Activated CD4-positive, alpha-beta T cell treated with anti-CD3 and anti-CD28 coated beads, Interleukin-2, amount 50 U/mL, for 4 hours (primary cell): ENCODE measurements around the gene DPP6.

Experiments
- DNase-seq, 2 experiments: peaks; one replicate each; pipeline ENCODE4 v3.0.0-alpha.2; 2020

Gene DPP6

DNA sequence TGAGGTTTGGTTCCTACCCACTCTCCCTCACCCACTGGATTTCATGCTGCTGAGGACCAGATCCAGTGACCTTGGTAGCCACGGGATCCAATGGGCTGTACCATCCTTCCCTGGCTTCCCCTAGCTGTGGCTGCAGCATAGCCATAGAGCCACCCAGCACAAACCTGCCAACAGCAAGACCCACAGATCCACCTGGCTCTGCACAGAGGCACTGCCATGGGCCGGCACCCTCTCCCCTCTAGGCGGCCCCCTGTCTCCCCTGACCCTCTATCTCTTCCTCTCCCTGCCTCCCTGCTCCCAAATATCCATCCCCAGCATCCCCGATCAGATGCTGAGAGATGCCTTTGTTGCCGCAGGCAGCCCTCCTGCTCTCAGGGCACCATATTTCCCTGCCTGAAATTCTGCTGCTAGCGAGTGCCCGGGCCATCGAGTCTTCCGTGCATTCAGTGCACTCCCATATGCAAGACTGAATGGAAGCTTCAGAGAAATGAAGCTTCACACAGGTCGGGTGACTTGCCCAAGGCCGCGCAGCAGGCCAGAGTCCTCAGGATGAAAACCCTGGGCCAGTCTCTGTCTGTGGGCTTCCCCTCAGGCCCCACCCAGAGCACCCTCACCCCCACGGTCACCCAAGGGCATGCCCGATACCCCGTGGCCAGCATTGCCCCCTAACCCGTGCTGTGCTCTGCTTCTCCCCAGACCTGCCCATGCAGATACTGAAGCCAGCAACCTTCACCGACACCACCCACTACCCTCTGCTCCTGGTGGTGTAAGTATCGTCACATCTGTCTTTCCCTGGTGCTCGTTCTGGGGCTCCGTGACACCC lies 819.9 kb downstream of the DPP6 start:
- DNase-seq = no peak

GRCh38 chr7:154872811-154873499 lies 820.8 kb downstream of the DPP6 start:
- DNase-seq = no peak

DNA sequence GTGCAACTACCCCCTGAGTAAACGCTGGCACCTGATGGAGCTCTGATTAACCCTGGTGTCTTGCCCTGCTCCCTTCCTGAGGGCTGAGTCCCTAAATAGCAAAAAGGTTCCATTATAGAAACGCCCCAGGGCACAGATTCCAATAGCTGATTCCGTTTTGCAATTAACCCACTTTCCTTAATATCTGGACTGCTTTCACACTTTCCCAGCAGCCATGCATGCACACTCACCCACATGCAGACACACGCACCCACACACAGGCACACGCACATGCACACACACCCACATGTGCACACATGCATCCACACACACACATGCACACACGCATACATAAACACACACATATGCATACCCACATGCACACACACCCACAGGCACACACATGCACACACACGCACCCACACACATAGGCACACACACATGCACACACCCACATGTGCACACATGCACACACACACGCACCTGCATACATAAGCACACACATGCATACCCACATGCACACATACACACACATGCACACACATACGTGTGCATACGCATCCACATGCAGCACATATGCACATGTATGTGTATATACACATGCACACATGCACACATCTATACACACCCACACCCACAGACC lies 821.4 kb downstream of the DPP6 start:
- DNase-seq = no peak

DNA sequence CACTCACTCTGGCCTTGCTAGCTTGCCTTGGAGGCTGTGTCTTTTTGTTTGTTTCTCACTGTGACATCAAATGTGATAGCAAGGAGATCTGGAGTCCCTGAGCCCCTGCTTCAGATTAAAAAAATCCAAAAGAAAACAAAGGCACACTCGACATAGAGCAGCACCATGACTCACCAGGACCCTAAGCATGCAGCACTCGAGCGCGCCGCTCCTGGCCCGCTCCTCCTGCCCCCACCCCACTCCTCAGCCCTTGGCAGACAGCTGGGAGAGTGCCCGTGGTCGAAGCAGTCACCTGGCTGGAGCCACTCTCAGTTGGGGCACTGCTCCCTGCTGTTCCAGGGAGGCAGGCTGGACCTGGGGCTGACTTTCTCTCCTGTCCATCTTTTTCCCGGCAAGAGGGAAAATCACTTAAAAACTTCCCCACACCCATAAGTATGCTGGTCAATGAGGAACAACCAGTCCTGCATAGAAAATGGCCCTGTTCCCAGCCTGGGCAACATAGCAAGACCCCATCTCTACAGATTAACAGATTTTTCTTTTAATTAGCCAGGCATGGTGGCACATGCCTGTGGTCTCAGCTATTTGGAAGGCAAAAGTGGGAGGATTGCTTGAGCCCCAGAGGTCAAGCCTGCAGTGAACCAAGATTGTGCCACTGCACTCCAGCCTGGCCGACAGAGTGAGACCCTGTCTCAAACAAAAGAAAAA lies 822.4 kb downstream of the DPP6 start:
- no peak for DNase-seq

DNA sequence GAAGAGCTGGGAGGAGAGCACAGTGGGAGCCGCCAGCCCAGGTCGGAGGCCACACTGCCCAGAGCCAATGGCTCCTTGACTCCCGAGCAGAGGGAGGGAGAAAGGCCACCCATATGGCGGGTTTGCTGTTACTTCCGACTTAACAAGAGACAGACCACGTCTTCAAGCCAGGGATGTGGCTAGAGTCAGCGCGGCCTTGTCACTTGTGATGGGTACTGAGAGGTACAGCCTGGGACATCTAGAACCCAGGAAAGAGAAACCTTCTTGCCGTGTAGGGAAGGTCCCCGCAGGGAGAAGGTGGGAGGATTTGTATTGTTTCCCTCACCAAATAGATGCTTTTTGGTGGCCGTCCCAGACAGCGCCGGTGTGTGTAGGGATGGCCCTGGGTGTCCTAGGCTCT lies 823.1 kb downstream of the DPP6 start:
- no peak for DNase-seq

- no peak for DNase-seq
Measured at GRCh38 chr7:154876516-154876915, 824.3 kb downstream of the DPP6 start.

DNA sequence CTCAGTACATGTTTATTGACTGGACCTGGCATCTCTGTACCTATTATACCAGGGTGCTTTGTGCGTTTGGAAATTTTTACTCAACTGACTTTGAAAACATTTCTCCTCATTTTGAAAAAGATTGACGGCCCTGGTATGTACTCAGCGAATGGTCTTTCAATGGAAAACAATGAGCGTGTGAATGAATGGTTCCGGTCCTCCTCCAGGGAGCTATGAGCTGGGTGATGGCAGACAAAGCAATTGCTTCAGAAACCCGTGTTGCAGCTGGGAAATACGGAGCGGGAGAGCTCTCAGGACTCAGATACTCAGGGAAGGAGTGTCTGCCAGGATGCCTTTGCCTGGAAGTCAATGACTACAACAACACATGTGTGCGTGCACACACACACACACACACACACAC lies 824.8 kb downstream of the DPP6 start:
- no peak for DNase-seq

DNA sequence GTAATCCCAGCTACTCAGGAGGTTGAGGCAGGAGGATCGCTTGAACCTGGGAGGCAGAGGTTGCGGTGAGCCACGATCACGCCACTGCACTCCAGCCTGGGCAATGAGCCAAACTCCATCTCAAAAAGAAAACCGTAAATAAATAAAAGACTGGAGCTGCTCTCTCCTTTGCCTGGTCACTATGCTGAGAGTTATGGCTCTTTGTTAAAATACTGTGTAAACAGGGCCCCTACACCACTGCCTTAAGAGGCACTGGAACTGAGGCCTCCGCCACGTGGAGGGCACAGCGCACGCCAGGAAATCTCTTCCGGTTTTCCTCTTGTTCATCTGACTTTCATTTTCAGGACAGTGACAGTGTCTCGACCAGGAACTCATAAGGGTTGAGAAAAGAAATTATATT lies 827.4 kb downstream of the DPP6 start:
- DNase-seq = no peak

- no peak for DNase-seq
Measured at GRCh38 chr7:154880513-154880912, 828.3 kb downstream of the DPP6 start.

DNA sequence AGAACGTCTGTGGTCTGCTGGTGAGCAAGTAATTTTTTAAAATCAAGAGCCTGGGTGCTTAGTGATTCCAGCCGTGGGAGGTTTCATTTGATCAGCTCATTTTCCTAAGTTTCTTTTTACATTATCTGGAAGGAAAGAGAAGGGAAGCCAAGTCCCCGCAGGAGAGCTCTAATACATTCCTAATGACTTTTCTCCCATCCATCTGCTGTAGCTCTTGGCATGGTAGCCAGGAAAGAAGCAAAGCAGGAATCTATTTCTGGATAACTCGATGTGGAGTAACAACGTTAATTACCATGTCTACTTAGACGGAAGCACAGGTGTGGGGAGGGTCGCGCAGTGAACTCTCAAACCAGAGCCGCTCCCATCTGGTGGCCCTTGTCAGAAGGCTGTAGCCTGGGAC lies 828.8 kb downstream of the DPP6 start:
- no peak for DNase-seq

- no peak for DNase-seq
Measured at GRCh38 chr7:154881526-154881925, 829.3 kb downstream of the DPP6 start.

- no peak for DNase-seq
Measured at GRCh38 chr7:154882931-154883474, 830.8 kb downstream of the DPP6 start.

- DNase-seq = no peak
Measured at GRCh38 chr7:154884348-154884920, 832.2 kb downstream of the DPP6 start.

GRCh38 chr7:154886591-154886990 lies 834.4 kb downstream of the DPP6 start:
- no peak for DNase-seq

GRCh38 chr7:154888690-154889089 lies 836.5 kb downstream of the DPP6 start:
- DNase-seq = no peak

DNA sequence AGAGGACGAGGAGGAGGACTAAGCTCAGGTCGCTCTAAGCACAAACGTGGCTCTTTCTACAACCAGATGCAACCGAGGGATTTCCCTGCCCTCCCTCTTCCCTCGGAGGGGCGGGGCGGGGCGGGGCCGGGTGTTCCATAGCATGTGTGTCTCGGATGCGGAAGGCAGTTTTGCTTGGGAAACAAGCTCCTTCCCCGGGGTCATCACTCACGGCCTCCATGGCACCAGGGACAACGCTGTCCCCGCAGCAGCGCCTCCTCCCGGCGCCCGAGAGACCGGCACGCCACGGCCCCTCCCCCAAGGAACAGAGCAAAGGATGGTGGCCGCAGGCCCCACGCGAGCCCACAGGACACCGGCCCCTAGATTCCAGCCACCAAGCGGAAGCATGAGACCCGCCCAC lies 840.3 kb downstream of the DPP6 start:
- no peak for DNase-seq

DNA sequence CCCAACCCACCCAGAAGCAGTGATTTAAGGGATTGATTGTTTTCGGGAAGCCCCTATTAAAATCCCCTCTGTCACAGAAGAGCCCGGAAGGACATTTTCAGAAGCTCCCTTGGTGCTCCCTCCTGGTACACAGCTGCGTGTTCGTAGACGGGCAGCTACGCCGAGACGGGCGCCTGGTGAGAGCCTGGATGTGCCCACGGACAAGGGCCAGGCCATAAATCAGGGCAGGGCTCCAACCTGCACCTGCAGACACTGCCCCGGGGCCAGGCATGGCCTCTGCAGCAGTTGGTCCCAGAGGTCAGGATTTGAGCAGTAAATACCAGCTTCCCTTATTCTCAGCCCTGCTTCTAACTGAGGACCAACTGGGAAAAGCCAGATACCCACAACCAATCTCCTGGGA lies 843.9 kb downstream of the DPP6 start:
- DNase-seq = no peak

DNA sequence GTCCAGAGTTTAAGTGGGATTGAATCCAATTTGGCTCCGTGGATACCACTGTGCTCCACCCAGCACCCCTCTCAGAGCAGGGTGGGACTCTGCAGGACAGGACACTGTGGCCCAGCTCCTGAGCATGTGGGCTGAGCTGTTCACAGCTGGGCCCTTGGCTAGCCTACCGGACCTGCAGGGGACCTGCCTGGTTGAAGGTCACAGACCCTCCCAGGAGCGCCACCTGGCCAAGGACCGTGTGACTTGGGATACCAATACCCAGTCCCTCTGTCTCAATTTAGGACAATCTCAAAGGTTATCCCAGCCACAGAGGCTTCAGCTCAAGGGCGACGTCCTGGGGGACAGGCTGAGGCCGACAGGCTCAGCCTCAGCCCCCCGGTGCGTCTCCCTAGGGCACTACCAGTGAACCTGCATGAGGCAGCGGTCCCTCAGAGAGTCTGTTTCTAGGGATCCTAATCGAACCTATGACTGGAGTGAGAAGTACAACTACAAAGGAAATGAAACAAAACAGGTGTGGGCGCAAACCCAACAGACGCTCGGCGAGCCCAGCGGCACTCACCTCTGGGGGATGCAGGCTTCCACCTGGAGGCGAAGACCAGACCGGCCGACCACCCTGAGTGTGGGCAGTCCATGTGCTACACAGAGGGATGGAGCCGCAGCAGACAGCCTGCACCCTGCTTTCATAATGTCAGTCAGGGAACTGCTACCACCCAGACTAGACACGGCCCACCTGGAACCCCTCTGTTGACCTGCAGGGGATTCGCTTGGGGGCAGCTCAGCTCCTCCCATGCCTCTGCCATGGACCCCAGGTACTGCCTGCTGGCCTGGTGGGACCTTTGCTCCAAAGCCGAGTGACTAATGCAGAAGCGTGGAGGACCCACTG lies 847.0 kb downstream of the DPP6 start:
- no peak for DNase-seq

DNA sequence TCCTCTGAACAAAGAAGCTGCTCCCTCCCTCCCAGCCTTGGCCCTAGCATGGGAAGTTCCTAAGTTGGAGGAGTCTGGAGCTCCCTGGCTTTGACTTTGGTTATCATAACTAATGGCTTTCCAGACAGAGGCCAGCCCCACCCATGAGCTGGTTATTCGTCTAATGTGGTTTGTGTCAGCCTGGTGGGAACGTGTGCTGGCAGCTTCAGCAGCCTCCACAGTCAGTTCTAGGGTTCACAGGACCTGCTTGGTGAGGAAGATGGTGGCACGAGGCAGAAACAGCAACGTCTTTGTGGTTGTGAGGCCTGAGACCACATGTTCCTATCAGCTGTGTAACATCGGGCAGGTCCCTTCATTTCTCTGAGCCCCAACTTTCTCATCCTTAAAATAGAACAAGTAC lies 847.7 kb downstream of the DPP6 start:
- DNase-seq = no peak

DNA sequence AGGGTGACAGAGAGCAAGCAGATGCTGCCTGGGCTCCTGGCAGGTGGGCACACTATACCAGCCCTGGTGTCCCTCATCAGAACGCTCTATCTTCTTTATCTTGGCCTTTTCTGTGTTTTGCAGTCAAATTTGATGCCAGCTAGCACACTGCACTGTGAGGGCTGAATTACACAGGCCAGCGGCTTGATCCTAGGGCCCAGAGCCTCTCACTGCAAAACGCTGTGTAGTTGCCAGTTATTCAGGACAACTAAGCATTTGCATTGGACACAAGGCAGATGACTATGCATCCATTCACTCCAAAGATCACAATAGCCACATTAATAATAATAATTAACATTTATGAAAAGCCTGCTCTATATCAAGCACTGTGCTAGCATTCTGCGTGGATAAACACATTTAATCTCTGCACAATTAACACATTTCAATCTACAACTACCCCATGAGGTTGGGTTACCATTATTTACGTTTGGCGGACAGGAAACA lies 850.4 kb downstream of the DPP6 start:
- DNase-seq = no peak

- no peak for DNase-seq
Measured at GRCh38 chr7:154903083-154903731, 851.0 kb downstream of the DPP6 start.
